Measurements from ENCODE around the gene KIF3C.
"Not testable (repeated sequence)": the region's sequence is repeated elsewhere in the genome, so short reads cannot be mapped to it uniquely, and the experiment has no call there.

The KIF3C gene

GRCh38 chr2:25960920-25961319, 21.4 kb downstream of the KIF3C start:
- H3K27ac Mint-ChIP-seq: no peak overlapping the region
- H3K27me3 Mint-ChIP-seq: no peaks in the 10 kb centered on the region

DNA sequence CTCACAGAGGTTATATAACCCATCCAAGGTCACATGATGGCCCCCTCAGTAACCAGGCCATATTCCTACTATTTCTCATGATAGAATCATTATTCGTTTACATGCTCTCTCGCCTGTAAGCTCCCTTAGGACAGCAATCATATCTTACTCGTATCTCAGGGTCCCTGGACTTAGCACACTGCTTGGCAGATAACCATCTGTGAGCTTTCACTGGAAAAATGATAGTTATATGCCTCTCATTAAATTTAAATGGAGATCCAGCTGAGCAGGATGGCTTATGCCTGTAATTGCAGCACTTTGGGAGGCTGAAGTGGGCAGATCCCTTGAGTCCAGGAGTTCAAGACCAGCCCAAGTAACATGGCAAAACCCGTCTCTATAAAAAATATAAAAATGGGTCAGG, 21.9 kb downstream of the KIF3C start:
- H3K27ac Mint-ChIP-seq: no peak overlapping the region
- H3K4me3 Mint-ChIP-seq: no peak overlapping the region
- no peaks in the 10 kb centered on the region for H3K9me3 Mint-ChIP-seq
- H3K4me1 Mint-ChIP-seq (ENCODE audit: low read depth): peaks cover 20% of the 10 kb centered on the region
- intact Hi-C loops (cut with micrococcal nuclease): no loop called here
- H3K27me3 Mint-ChIP-seq: no peaks in the 10 kb centered on the region
- no peaks in the 10 kb centered on the region for H3K36me3 Mint-ChIP-seq (ENCODE audit: low read depth)

More at GRCh38 chr2:25960920-25961319, 21.4 kb downstream of the KIF3C start:
- intact Hi-C loops (cut with micrococcal nuclease): no loop called here
- peaks cover 20% of the 10 kb centered on the region for H3K4me1 Mint-ChIP-seq (ENCODE audit: low read depth)
- no peaks in the 10 kb centered on the region for H3K9me3 Mint-ChIP-seq
- H3K36me3 Mint-ChIP-seq (ENCODE audit: low read depth): no peaks in the 10 kb centered on the region
- H3K4me3 Mint-ChIP-seq: no peak overlapping the region

GRCh38 chr2:25958611-25959010, 23.7 kb downstream of the KIF3C start:
- H3K4me3 Mint-ChIP-seq; intact Hi-C loops (cut with micrococcal nuclease): not testable (repeated sequence)

DNA sequence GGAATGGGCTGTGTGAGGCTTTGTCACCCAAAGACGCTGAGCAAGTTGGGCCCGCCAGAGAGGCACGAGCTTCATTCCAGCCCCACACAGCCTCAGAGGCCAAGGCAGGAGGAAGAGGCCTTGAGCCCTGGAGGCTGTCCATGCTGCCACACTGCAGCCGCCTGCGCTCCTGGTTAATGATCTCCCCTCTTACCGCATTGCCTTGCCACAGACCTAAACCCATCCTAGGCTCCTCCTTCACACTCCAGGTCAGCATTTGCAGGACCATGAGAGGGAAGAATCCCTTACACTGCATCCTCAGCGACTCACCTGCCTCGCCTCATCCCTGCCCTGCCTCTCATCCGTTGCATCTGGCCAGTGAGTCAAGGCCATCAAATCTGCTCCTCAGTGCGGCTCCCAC, 24.6 kb downstream of the KIF3C start:
- intact Hi-C loops (cut with micrococcal nuclease): no loop called here
- no peaks in the 10 kb centered on the region for H3K36me3 Mint-ChIP-seq (ENCODE audit: low read depth)
- H3K4me3 Mint-ChIP-seq: no peak overlapping the region
- H3K27me3 Mint-ChIP-seq: no peaks in the 10 kb centered on the region
- H3K4me1 Mint-ChIP-seq (ENCODE audit: low read depth): peaks cover 20% of the 10 kb centered on the region
- H3K27ac Mint-ChIP-seq: no peak overlapping the region
- H3K9me3 Mint-ChIP-seq: no peaks in the 10 kb centered on the region

More at GRCh38 chr2:25958611-25959010, 23.7 kb downstream of the KIF3C start:
- not testable (repeated sequence) for H3K9me3 Mint-ChIP-seq; H3K27ac Mint-ChIP-seq; H3K36me3 Mint-ChIP-seq (ENCODE audit: low read depth); H3K27me3 Mint-ChIP-seq
- H3K4me1 Mint-ChIP-seq (ENCODE audit: low read depth): peaks cover 20% of the 10 kb centered on the region

DNA sequence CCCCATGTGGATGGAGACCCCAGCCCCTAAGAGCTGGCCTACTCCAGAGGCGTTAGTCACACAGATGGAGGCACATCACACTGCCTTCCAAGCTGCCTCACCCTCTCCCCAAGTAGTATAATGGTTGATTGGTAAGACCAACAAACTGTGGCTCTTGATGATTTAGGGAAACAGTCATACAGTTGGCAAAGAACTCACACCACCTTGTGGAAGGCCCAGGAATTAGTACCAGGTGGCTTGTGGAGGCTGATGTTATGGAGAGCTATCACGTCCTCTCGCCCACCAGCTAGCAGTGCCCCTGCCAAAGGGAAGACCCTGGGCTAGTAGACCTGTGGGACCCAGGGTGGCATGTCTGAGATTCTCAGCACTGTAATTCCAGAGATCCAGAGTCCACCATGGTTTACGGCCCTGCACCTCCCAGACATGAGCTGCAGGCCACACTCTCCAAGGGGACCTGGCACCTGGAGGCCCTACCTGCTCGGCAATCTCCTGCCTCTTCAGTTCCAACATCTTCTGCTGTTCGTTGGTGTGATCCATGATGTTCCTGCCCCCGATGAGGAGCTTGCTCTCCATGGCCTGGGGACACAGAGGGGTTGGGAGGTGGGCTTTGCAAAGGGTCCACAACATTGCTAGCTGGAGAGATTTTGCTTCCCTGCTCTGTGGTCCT, 26.3 kb downstream of the KIF3C start:
- no peak overlapping the region for H3K27ac Mint-ChIP-seq
- intact Hi-C loops (cut with micrococcal nuclease): no loop called here

DNA sequence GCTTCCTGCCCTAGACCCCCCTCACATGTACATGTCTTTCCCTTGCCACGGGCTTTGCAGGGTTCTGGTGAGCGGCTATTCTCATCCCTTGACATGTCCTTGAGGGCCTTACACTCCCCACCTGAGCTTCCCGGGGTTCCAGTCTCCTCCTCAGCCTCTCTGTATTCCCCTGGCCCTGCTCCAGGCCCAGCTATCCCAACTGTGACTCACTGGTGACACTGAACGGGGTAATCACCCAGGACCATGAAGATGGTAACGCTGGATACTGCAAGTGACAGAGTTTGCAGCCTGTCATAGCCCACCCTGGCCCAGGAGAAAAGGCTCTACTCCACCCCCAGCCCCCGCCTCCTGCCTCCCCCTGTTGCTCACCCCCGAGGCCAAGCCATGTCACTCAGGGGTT, 27.3 kb downstream of the KIF3C start:
- Mint-ChIP-seq H3K27me3 (no peaks in the 10 kb centered on the region), H3K36me3 (ENCODE audit: low read depth) (no peaks in the 10 kb centered on the region), H3K27ac (no peak overlapping the region), H3K4me3 (no peak overlapping the region), H3K4me1 (ENCODE audit: low read depth) (no peaks in the 10 kb centered on the region), H3K9me3 (no peaks in the 10 kb centered on the region)
- intact Hi-C loops (cut with micrococcal nuclease): no loop called here

More for the DNA sequence above, 26.3 kb downstream of the KIF3C start:
- Mint-ChIP-seq H3K36me3 (ENCODE audit: low read depth) (no peaks in the 10 kb centered on the region), H3K27me3 (no peaks in the 10 kb centered on the region), H3K9me3 (no peaks in the 10 kb centered on the region), H3K4me1 (ENCODE audit: low read depth) (peaks cover 6% of the 10 kb centered on the region), H3K4me3 (no peak overlapping the region)

DNA sequence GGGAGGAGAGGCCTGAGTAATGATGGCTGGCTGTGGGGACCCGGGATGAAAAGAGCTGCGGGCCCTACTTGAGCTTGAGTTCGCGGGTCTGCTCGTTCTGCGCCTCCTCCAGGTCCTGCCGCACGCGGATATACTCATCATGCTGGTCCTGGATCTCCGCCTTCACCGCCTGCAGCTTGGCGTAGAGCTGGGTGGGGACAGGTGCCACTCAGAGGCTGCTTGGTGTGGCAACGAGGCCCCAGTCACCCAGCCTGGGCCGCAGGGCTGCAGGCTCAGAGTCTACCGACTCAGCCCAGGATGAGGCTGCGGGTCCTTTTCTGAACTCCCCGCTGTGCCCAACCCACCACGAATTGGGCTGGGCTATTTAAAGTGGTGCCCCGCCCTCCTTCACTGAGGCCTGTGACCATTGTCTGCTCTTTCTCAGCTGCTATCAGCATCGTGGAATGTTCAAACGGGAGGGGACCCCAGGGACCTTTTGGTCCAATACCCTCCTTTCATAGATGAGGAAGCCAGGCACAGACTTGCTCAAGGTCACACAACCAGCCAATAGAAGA, 28.0 kb downstream of the KIF3C start:
- H3K4me1 Mint-ChIP-seq (ENCODE audit: low read depth): no peaks in the 10 kb centered on the region
- no peaks in the 10 kb centered on the region for H3K9me3 Mint-ChIP-seq
- H3K27ac Mint-ChIP-seq: no peak overlapping the region
- H3K27me3 Mint-ChIP-seq: no peaks in the 10 kb centered on the region
- H3K4me3 Mint-ChIP-seq: no peak overlapping the region
- intact Hi-C loops (cut with micrococcal nuclease): no loop called here
- H3K36me3 Mint-ChIP-seq (ENCODE audit: low read depth): no peaks in the 10 kb centered on the region

GRCh38 chr2:25951071-25951547, 31.2 kb downstream of the KIF3C start:
- Mint-ChIP-seq H3K4me3 (no peak overlapping the region), H3K27ac (no peak overlapping the region), H3K27me3 (no peaks in the 10 kb centered on the region), H3K9me3 (no peaks in the 10 kb centered on the region), H3K36me3 (ENCODE audit: low read depth) (no peaks in the 10 kb centered on the region), H3K4me1 (ENCODE audit: low read depth) (no peaks in the 10 kb centered on the region)
- intact Hi-C loops (cut with micrococcal nuclease): loop anchor here (1.0 kb wide), 1 partner anchor 194 kb away; no protein-coding TSS in a partner anchor

DNA sequence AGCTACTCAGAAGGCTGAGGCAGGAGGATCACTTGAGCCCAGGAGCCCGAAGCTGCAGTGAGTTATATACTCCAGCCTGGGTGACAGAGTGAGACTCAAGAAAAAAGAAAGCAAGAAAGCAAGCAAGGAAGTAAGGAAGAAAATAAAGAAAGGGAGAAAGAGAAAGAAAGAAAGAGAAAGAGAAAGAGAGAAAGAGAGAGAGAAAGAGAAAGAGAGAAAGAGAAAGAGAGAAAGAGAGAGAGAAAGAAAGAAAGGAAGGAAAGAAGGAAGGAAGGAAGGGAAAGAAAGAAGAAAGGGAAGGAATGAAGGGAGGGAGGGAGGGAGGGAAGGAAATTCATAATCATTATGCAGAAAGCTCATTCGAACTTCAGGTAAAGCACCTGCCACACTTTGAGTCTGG, 33.9 kb downstream of the KIF3C start:
- intact Hi-C loops (cut with micrococcal nuclease): no loop called here
- H3K4me1 Mint-ChIP-seq (ENCODE audit: low read depth): no peaks in the 10 kb centered on the region
- no peaks in the 10 kb centered on the region for H3K36me3 Mint-ChIP-seq (ENCODE audit: low read depth)
- H3K4me3 Mint-ChIP-seq: no peak overlapping the region
- H3K27me3 Mint-ChIP-seq: no peaks in the 10 kb centered on the region
- no peaks in the 10 kb centered on the region for H3K9me3 Mint-ChIP-seq
- no peak overlapping the region for H3K27ac Mint-ChIP-seq

DNA sequence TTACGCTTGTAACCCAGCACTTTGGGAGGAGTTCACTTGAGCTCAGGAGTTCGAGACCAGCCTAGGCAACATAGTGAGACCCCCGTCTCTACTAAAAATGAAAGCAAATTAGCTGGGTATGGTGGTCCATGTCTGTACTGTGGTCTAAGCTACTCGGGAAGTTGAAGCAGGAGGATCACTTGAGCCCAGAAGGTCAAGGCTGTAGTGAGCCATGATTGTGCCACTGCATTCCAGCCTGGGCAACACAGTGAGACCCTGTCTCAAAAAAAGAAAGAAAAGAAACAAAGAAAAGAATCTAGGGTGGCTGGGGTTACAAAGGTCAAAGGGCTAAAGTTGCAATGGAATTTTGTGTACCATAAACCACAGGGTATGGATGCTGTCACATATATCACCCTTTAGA, 41.3 kb downstream of the KIF3C start:
- Mint-ChIP-seq H3K27ac (no peak overlapping the region), H3K27me3 (no peaks in the 10 kb centered on the region), H3K4me3 (no peak overlapping the region), H3K9me3 (no peaks in the 10 kb centered on the region), H3K4me1 (ENCODE audit: low read depth) (no peaks in the 10 kb centered on the region), H3K36me3 (ENCODE audit: low read depth) (peaks cover 5% of the 10 kb centered on the region)
- intact Hi-C loops (cut with micrococcal nuclease): no loop called here

GRCh38 chr2:25939257-25939668, 43.0 kb downstream of the KIF3C start:
- intact Hi-C loops (cut with micrococcal nuclease): no loop called here
- H3K4me3 Mint-ChIP-seq: no peak overlapping the region
- no peaks in the 10 kb centered on the region for H3K9me3 Mint-ChIP-seq
- peaks cover 5% of the 10 kb centered on the region for H3K36me3 Mint-ChIP-seq (ENCODE audit: low read depth)
- H3K27me3 Mint-ChIP-seq: no peaks in the 10 kb centered on the region
- no peak overlapping the region for H3K27ac Mint-ChIP-seq
- H3K4me1 Mint-ChIP-seq (ENCODE audit: low read depth): no peaks in the 10 kb centered on the region

DNA sequence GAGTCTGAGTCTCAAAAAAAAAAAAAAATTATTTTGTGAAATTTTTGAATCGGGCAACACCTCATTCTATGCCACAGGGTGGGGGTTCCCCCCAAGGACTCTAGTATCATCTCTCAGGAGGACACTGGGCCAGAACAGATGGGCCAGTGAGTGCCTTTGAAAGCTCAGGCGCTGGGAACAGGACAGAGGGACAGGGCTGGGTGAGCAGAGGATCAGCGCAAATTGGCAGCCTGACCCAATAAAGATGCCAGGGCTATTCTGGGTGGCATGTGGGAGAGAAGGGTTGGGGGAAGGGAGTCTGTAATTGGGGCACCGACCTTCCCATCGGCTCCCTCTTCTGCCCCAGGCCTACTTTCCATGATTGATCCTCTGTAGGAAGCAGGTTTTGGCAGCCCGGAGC, 44.0 kb downstream of the KIF3C start:
- Mint-ChIP-seq H3K27ac (no peak overlapping the region), H3K36me3 (ENCODE audit: low read depth) (peaks cover 5% of the 10 kb centered on the region), H3K27me3 (no peaks in the 10 kb centered on the region), H3K4me1 (ENCODE audit: low read depth) (no peaks in the 10 kb centered on the region), H3K9me3 (no peaks in the 10 kb centered on the region), H3K4me3 (no peak overlapping the region)
- intact Hi-C loops (cut with micrococcal nuclease): no loop called here

DNA sequence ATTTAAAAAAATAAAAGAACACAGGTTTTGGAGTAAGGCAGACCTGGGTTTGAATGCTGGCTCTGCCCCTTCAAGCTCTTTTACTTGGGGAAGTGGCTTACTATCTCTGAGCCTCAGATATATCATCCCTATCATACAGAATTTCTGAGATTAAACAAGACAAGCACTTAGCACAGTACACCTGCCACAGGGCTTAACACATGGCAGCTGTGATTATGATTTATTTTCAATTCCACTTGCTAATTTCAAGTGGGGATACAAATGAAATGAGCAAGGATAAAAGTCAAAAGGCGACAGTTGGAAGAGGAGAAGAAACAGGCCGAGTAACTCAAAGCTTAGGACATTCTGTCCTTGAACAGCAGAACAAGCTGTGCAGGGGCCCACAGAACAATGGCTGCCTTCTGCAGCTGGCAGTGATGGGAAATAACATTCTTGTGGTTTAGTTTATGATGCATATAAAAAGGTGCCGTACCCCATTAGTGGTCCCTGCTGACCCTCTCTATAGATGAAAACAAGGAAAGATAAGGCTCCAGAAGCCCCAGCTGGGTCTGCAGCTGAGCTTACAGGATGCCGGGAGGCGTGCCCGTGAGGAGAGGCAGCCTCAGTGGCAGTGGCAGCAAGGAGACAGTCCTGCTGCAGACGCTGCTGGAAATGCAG, 45.3 kb downstream of the KIF3C start:
- intact Hi-C loops (cut with micrococcal nuclease): no loop called here
- Mint-ChIP-seq H3K9me3 (no peaks in the 10 kb centered on the region), H3K4me3 (no peak overlapping the region), H3K36me3 (ENCODE audit: low read depth) (peaks cover 5% of the 10 kb centered on the region), H3K27me3 (no peaks in the 10 kb centered on the region), H3K4me1 (ENCODE audit: low read depth) (no peaks in the 10 kb centered on the region), H3K27ac (no peak overlapping the region)

DNA sequence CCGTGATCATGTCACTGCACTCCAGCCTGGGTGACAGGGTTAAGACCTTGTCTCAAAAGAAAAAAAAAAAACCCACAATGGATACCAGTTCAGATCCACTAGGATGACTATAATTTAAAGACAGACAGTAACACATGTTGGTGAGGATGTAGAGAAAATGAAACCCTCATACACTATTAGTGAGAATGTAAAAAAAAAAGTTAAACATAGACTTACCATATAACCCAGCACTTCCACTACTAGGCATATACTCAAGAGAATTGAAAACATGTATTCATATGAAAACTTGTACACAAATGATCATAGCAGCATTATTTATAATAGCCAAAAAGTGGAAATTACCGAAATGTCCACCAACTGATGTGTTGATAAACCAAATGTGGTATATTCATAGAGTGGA, 48.7 kb downstream of the KIF3C start:
- no peak overlapping the region for H3K4me3 Mint-ChIP-seq
- H3K27me3 Mint-ChIP-seq: no peaks in the 10 kb centered on the region
- no peak overlapping the region for H3K27ac Mint-ChIP-seq
- intact Hi-C loops (cut with micrococcal nuclease): no loop called here
- H3K36me3 Mint-ChIP-seq (ENCODE audit: low read depth): peaks cover 8% of the 10 kb centered on the region
- no peaks in the 10 kb centered on the region for H3K4me1 Mint-ChIP-seq (ENCODE audit: low read depth)
- no peaks in the 10 kb centered on the region for H3K9me3 Mint-ChIP-seq

All from dendritic cell treated with granulocyte-macrophage colony-stimulating factor and Interleukin-4, amounts not matched to agents 40 ng/mL and 50 ng/mL, for 4 days (primary cell).